ENCODE results near the gene ACSS3.

Gene ACSS3

DNA sequence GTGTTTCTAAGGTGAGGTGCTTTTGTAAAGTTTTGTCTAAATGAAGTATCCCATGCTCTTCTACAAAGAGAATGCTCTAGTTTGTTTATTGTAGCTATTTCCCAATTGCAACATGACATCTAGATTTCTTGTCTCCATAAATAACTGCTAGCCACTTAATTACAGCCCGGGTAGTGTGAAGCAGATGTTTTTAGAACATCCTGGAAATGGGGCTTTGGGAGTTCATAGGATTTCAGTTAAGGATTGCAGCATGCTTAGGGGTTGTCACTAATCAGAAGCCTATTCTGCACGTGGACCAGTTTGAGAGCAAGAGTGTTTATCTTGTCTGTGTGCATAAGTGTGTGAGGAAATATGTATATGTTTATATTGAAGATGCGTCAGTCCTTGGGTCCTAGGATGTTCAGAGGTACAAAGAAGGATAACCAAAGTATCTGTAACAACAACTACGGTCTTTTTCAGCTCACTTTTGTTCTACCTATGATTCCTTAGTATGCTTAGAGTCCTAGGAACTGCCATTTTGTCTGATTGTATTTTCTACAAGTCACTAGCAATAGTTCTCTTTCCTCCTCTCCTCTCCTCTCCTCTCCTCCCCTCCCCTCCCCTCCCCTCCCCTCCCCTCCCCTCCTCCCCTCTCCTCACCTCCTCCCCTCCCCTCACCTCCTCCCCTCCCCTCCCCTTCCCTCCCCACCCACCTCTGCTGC, 135.3 kb downstream of the ACSS3 start:
- Histone ChIP-seq H2AK5ac (ENCODE audit: low read length) (no peak overlapping the region), H2BK12ac (ENCODE audit: low read length) (no peak overlapping the region), H2AFZ (ENCODE audit: insufficient read depth, low read length, poor library complexity) (no peak overlapping the region), H3K79me2 (ENCODE audit: control insufficient read depth, insufficient read depth, low read length, poor library complexity) (no peaks in the 10 kb centered on the region), H3K14ac (ENCODE audit: low read length) (no peak overlapping the region), H3K4ac (ENCODE audit: low read depth, low read length) (no peak overlapping the region), H3K18ac (ENCODE audit: low read length) (no peak overlapping the region), H3K4me3 (ENCODE audit: low read depth, low read length) (no peak overlapping the region), H4K8ac (ENCODE audit: low read depth, low read length) (no peak overlapping the region), H3K36me3 (ENCODE audit: control insufficient read depth in 1 of 2, insufficient read depth in 2 of 2, low read length in 2 of 2) (no peaks in the 10 kb centered on the region), H3K4me1 (ENCODE audit: control insufficient read depth in 1 of 2, insufficient read depth in 2 of 2, low read length in 2 of 2) (no peaks in the 10 kb centered on the region), H2BK5ac (ENCODE audit: low read depth, low read length, poor library complexity) (no peak overlapping the region), H3K9ac (ENCODE audit: low read length) (no peak overlapping the region), H2BK120ac (ENCODE audit: insufficient read depth, low read length, poor library complexity) (no peak overlapping the region), H3K9me3 (ENCODE audit: insufficient read depth, low read depth, low read length) (no peaks in the 10 kb centered on the region), H3K23ac (ENCODE audit: low read length) (no peak overlapping the region), H4K12ac (ENCODE audit: low read depth, low read length) (no peak overlapping the region), H3K27me3 (ENCODE audit: insufficient read depth, low read length) (no peaks in the 10 kb centered on the region), H3K79me1 (ENCODE audit: low read length) (no peaks in the 10 kb centered on the region), H3K27ac (ENCODE audit: low read depth, low read length) (no peak overlapping the region), H3K4me2 (ENCODE audit: low read length) (no peak overlapping the region), H4K91ac (ENCODE audit: low read depth, low read length) (no peak overlapping the region)
- WGBS (ENCODE audit: extremely low coverage, insufficient coverage, insufficient read length): no CpG with 5 or more reads among the region's 4 CpGs
- DNase-seq: no peak

DNA sequence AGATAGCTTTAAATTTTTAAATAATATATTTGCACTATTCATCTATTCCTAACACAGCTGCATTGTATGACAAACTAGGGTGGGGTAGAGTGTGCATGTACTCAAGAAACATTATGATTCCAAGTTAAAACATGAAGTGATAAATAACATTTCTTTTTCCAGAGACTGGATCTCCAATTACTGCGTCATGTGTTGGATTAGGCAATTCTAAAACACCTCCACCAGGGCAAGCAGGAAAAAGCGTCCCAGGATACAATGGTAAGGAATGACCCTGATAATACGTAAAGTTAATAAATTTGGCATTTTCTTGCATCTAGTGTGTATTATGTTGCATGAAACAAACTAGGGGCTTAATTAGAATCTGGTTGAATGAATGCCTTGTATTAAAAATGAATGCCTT, 138.9 kb downstream of the ACSS3 start:
- Histone ChIP-seq H3K4ac (ENCODE audit: low read depth, low read length) (no peak overlapping the region), H3K27ac (ENCODE audit: low read depth, low read length) (no peak overlapping the region), H3K23ac (ENCODE audit: low read length) (no peak overlapping the region), H3K36me3 (ENCODE audit: control insufficient read depth in 1 of 2, insufficient read depth in 2 of 2, low read length in 2 of 2) (no peaks in the 10 kb centered on the region), H2BK120ac (ENCODE audit: insufficient read depth, low read length, poor library complexity) (no peak overlapping the region), H3K79me1 (ENCODE audit: low read length) (no peaks in the 10 kb centered on the region), H3K4me3 (ENCODE audit: low read depth, low read length) (no peak overlapping the region), H3K27me3 (ENCODE audit: insufficient read depth, low read length) (no peaks in the 10 kb centered on the region), H2AFZ (ENCODE audit: insufficient read depth, low read length, poor library complexity) (no peak overlapping the region), H3K4me1 (ENCODE audit: control insufficient read depth in 1 of 2, insufficient read depth in 2 of 2, low read length in 2 of 2) (no peaks in the 10 kb centered on the region), H4K12ac (ENCODE audit: low read depth, low read length) (no peak overlapping the region), H3K9me3 (ENCODE audit: insufficient read depth, low read depth, low read length) (no peaks in the 10 kb centered on the region), H4K91ac (ENCODE audit: low read depth, low read length) (no peak overlapping the region), H2BK12ac (ENCODE audit: low read length) (no peak overlapping the region), H3K4me2 (ENCODE audit: low read length) (no peak overlapping the region), H3K9ac (ENCODE audit: low read length) (no peak overlapping the region), H2BK5ac (ENCODE audit: low read depth, low read length, poor library complexity) (no peak overlapping the region), H3K14ac (ENCODE audit: low read length) (no peak overlapping the region), H3K18ac (ENCODE audit: low read length) (no peak overlapping the region), H3K79me2 (ENCODE audit: control insufficient read depth, insufficient read depth, low read length, poor library complexity) (no peaks in the 10 kb centered on the region), H4K8ac (ENCODE audit: low read depth, low read length) (no peak overlapping the region), H2AK5ac (ENCODE audit: low read length) (no peak overlapping the region)
- WGBS (ENCODE audit: extremely low coverage, insufficient coverage, insufficient read length): no CpG with 5 or more reads among the region's 3 CpGs
- DNase-seq: no peak

DNA sequence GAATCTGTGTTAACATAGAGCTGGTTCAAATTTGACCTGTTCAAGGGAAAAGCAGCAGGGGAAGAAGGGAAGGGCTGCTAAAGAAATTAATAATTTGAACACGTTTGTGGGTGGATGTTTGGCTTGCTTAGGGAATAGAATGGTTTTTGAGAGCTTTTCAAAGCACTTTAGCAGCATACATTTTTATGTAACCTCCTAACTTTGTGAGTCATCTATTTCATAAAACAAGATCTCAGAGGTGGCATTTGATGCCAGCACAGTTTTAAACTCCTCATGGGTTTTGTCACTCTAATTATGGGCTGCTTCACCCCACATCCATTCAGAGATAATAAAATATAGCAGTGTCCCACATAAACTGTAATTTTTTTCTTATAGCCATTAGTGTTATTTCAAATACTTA, 143.8 kb downstream of the ACSS3 start:
- Histone ChIP-seq H4K12ac (ENCODE audit: low read depth, low read length) (no peak overlapping the region), H3K4me1 (ENCODE audit: control insufficient read depth in 1 of 2, insufficient read depth in 2 of 2, low read length in 2 of 2) (no peaks in the 10 kb centered on the region), H3K79me1 (ENCODE audit: low read length) (no peaks in the 10 kb centered on the region), H3K23ac (ENCODE audit: low read length) (no peak overlapping the region), H2BK12ac (ENCODE audit: low read length) (no peak overlapping the region), H3K14ac (ENCODE audit: low read length) (no peak overlapping the region), H3K4ac (ENCODE audit: low read depth, low read length) (no peak overlapping the region), H3K27ac (ENCODE audit: low read depth, low read length) (no peak overlapping the region), H2BK120ac (ENCODE audit: insufficient read depth, low read length, poor library complexity) (no peak overlapping the region), H3K27me3 (ENCODE audit: insufficient read depth, low read length) (no peaks in the 10 kb centered on the region), H3K18ac (ENCODE audit: low read length) (no peak overlapping the region), H3K9me3 (ENCODE audit: insufficient read depth, low read depth, low read length) (no peaks in the 10 kb centered on the region), H2BK5ac (ENCODE audit: low read depth, low read length, poor library complexity) (no peak overlapping the region), H3K79me2 (ENCODE audit: control insufficient read depth, insufficient read depth, low read length, poor library complexity) (no peaks in the 10 kb centered on the region), H4K8ac (ENCODE audit: low read depth, low read length) (no peak overlapping the region), H3K36me3 (ENCODE audit: control insufficient read depth in 1 of 2, insufficient read depth in 2 of 2, low read length in 2 of 2) (no peaks in the 10 kb centered on the region), H2AFZ (ENCODE audit: insufficient read depth, low read length, poor library complexity) (no peak overlapping the region), H3K9ac (ENCODE audit: low read length) (no peak overlapping the region), H3K4me2 (ENCODE audit: low read length) (no peak overlapping the region), H2AK5ac (ENCODE audit: low read length) (no peak overlapping the region), H3K4me3 (ENCODE audit: low read depth, low read length) (no peak overlapping the region), H4K91ac (ENCODE audit: low read depth, low read length) (no peak overlapping the region)
- WGBS (ENCODE audit: extremely low coverage, insufficient coverage, insufficient read length): no CpG with 5 or more reads among the region's 1 CpG
- no peak for DNase-seq

DNA sequence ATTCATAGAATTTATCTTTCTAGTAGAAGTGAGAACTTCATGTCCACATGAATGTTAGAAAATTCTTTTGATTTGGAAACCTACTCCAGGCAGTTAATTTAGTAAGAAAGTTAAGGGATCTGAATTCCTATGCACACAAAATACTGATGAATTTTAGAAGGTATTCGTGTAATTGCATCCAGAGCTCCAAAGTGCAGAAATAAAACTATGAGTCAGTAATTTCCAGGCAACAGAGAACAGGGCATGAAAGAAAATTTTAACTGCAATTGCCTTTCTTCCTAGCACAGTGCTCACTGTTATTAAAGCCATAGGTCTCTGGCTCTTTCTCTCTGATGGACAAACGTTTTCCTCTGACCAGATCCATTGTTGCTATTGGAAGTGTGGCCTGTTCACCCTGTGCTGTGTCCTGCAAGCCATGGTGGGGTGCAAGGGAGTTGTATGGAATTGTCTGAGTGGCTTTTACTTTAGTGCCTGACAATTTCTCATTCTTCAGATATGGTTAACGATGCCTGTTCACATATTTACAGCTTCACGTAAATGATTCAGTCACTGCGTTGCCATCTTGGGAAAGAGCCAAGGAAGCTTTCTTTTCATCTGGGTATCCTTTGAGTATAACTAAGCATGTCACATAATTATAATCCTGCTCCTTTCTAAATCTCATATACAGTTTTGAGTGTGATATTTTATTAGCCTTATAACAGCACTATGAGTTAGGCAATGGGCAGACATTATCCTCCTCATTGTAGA, 145.1 kb downstream of the ACSS3 start:
- no peak overlapping the region for H4K91ac ChIP-seq (ENCODE audit: low read depth, low read length)
- no peak overlapping the region for H3K9ac ChIP-seq (ENCODE audit: low read length)
- H2BK120ac ChIP-seq (ENCODE audit: insufficient read depth, low read length, poor library complexity): no peak overlapping the region
- H3K79me1 ChIP-seq (ENCODE audit: low read length): no peaks in the 10 kb centered on the region
- no peak overlapping the region for H3K4me3 ChIP-seq (ENCODE audit: low read depth, low read length)
- no peak for DNase-seq
- H3K36me3 ChIP-seq (ENCODE audit: control insufficient read depth in 1 of 2, insufficient read depth in 2 of 2, low read length in 2 of 2): no peaks in the 10 kb centered on the region
- H4K12ac ChIP-seq (ENCODE audit: low read depth, low read length): no peak overlapping the region
- H3K4ac ChIP-seq (ENCODE audit: low read depth, low read length): no peak overlapping the region
- no peaks in the 10 kb centered on the region for H3K9me3 ChIP-seq (ENCODE audit: insufficient read depth, low read depth, low read length)
- no peak overlapping the region for H2AK5ac ChIP-seq (ENCODE audit: low read length)
- no peaks in the 10 kb centered on the region for H3K4me1 ChIP-seq (ENCODE audit: control insufficient read depth in 1 of 2, insufficient read depth in 2 of 2, low read length in 2 of 2)
- H3K27me3 ChIP-seq (ENCODE audit: insufficient read depth, low read length): no peaks in the 10 kb centered on the region
- H2AFZ ChIP-seq (ENCODE audit: insufficient read depth, low read length, poor library complexity): no peak overlapping the region
- H3K23ac ChIP-seq (ENCODE audit: low read length): no peak overlapping the region
- no peak overlapping the region for H3K18ac ChIP-seq (ENCODE audit: low read length)
- H3K4me2 ChIP-seq (ENCODE audit: low read length): no peak overlapping the region
- no peak overlapping the region for H2BK12ac ChIP-seq (ENCODE audit: low read length)
- no peak overlapping the region for H2BK5ac ChIP-seq (ENCODE audit: low read depth, low read length, poor library complexity)
- H3K79me2 ChIP-seq (ENCODE audit: control insufficient read depth, insufficient read depth, low read length, poor library complexity): no peaks in the 10 kb centered on the region
- H3K27ac ChIP-seq (ENCODE audit: low read depth, low read length): no peak overlapping the region
- WGBS (ENCODE audit: extremely low coverage, insufficient coverage, insufficient read length): no CpG with 5 or more reads among the region's 5 CpGs
- no peak overlapping the region for H3K14ac ChIP-seq (ENCODE audit: low read length)
- H4K8ac ChIP-seq (ENCODE audit: low read depth, low read length): no peak overlapping the region
